Activated CD8-positive, alpha-beta memory T cell treated with anti-CD3 and anti-CD28 coated beads for 1 hour (primary cell): ENCODE data around the gene TRMT10C.
"Not testable (repeated sequence)": the region's sequence is repeated elsewhere in the genome, so short reads cannot be mapped to it uniquely, and the experiment has no call there.

Source experiments
- DNase-seq, 2 donors: peaks; one replicate each; pipeline ENCODE4 v3.0.0-alpha.2; 2020; ENCODE audit warnings: low read depth in 1 of 2; ENCODE audit errors: extremely low read depth in 1 of 2

Gene TRMT10C

DNA sequence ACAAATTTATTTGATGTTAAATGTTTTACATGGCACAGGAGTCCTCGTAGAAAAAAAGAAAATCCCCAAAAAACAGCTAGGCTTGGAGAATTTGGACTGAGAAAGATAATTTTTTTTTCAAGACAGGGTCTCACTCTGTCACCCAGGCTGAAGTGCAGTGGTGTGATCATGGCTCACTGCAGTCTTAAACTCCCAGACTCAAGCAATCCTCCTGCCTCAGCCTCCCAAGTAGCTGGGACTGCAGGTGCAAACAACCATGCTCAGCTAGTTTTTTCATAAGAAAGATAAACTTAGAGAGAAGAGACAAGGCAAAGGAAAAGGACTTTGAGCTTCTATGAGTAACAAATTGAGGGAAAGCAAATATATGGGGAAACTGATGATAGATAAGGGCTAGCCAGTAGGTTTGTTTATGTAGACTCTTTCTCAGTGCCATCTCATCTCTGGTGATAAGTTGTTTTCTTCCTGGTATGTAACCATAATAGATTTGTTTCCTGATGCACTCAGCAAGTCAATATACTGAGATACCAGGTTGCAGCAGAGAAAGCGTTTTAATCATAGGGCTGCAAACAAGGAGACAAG, 13.1 kb upstream of the TRMT10C start:
- no peak for DNase-seq

DNA sequence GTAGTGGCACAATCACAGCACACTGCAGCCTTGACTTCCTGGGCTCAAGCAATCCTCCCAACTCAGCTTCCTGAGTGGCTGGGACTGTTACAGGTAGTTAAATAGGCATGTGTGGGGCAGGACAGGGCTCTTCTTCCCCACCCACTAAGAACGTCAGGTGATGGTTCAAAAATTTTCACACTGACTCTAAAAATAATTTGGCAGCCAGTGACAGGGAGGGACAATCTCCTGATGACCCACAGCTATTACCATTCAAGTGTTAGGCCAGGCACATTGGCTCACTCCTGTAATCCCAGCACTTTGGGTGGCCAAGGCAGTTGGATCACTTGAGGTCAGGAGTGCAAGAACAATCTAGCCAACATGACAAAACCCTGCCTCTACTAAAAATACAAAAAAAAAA, 12.2 kb upstream of the TRMT10C start:
- DNase-seq = no peak

DNA sequence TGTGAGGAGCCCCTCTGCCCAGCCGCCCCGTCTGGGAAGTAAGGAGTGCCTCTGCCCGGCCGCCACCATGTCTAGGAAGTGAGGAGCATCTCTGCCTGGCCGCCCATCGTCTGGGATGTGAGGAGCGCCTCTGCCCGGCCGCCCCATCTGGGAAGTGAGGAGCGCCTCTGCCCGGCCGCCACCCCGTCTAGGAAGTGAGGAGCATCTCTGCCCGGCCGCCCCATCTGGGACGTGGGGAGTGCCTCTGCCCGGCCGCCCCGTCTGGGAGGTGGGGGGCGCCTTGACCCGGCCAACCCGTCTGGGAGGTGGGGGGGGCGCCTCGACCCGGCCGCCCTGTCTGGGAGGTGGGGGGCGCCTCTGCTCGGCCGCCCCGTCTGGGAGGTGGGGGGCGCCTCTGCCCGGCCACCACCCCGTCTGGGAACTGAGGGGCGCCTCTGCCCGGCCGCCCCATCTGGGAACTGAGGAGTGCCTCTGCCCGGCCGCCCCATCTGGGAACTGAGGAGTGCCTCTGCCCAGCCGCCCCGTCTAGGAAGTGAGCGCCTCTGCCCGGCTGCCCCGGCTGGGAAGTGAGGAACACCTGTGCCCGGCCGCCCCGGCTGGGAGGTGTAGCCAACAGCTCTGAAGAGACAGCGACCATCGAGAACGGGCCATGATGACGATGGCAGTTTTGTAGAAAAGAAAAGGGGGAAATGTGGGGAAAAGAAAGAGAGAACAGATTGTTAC, 10.1 kb upstream of the TRMT10C start:
- not testable (repeated sequence) for DNase-seq

DNA sequence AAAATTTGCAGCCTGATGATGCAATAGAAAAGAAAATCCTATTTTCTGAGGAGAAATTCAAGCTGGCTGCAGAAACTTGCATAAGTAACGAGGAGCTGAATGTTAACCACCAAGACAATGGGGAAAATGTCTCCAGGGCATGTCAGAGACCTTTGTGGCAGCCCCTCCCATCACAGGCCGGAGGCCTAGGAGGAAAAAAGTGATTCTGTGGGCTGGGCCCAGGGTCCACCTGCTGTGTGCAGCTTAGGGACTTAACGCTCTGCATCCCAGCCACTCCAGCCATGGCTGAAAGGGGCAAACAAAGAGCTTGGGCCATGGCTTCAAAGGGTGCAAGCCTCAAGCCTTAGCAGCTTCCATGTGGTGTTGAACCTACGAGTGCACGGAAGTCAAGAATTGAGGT, 8.3 kb upstream of the TRMT10C start:
- not testable (repeated sequence) for DNase-seq

DNA sequence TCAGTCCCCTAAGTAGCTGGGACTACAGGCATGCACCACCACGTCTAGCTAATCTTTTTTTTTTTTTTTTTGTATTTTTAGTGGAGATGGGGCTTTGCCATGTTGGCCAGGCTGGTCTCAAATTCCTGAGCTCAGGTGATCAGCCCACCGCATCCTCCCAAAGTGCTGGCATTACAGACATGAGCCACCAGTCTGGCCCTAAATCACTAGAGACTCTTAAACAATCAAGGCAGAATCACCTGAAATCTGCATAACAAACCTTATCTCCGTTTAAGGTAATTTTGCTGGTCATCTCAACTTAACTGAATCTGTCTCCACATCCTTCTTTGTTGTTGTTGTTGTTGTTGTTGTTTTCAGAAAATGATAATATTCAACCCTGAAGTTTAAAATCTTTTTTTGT, 5.6 kb upstream of the TRMT10C start:
- no peak for DNase-seq

DNA sequence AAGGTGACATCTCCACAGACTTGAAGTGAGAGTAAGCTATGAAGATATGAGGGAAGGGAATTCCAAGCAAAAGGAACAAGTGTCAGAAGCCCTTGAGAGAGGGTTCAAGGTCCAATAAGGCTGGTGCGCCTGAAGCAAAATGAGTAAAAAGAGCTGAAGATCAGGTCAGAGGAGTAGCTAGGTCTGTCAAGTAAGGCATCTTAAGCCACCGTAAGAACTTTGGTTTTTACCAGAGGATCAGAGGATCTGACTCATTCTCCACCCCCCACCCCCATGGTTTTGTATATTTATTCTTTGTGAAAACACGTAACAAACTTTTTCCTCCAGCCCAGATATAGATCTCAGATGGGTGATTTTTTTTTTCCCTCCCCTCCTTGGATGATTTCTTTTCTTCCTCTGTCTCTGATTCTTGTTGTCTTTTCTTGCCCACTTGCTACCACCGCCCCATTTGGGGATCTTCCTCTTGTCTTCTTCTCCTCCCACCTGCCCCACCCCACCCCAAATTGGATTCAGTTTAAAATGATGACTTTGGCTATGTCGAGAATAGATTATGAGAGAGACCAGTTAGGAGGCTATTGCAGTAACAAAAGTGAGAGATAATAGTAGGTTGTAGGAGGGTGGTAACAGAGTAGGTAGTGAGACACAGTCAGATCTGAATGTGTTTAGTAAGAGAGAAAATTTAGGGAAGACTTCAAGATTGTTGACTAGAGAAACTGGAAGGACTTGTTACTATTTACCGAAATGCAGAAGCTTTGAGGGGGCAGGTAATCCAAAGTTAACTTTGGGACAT, 6.1 kb downstream of the TRMT10C start:
- DNase-seq = no peak

DNA sequence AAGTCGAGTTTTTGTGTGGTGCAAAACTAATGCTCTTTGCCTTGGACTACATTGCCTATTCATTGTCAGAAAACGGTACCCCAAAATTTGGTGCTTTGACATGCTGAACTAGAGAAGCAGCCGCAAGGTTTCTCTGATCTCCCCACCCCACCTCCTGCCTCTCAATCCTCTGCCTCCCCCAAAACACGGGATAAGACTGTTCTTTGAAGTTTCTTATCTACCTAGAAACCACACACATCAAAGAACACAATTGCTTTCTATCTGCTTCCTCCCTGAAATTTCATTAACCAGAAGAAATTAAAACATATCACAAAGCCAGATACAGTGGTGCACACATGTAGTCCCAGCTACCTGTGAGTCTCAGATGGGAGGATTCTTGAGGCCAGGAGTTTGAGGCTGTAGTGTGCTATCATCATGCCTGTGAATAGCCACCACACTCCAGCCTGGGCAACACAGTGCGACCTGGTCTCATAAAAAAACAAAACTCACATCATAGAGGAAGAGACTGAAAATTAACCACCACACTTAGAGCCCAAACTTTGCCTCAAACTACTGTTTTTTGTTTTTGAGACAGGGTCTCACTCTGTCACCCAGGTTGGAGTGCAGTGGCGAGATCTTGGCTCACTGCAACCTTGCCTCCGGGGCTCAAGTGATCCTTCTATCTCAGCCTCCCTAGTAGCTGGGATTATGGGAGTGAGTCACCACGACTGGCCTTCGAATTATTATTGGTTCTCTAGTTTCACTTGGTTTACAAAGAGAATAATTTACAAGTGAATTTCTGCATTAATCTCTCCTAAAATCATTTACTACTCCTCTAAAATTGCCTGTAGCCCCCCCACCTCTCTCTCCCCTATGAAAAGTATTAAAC, 9.6 kb downstream of the TRMT10C start:
- no peak for DNase-seq

DNA sequence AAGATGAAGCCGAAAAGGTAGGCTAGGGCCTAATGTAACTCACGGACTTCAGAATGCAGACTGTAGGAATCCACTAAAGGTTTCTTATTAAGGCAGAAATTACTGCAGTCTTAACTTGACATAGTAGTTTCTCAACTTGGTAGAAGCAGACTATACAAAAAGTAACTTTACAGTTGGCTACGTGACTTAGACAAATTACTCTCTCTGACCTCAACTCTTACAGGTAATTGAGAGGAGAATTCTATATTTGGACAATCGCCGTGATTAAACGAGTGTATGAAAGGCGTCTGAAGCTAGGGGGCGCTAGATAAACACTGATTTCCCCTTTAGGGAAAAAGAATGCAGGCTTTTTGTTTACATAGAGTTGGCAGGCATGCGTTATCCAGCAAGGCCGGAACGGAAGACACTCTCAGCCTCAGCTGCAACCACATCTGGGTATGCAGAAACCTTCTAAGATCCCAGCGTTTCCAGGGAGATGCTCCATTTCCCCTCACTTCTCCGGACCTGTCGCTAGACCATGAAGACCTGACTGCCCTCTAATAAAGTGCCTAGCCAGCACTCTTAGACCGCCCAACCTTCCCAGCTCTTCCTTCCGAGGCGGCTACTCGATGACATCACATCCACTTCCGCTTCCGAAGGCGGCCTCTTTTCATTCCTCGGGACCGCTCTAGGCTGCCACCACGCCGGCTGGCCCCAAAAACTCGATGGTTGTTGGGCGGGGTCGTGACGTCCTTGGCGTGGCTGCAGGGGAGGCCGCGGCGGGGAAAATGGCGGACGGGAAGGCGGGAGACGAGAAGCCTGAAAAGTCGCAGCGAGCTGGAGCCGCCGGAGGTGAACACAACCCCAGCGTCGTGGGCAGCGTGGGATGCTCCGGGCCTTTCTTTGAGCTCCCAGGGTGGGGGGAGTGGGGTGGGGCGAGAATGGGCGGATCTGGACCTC, 12.1 kb downstream of the TRMT10C start, which contains the start of gene PCNP:
PCNP (plus strand) TSS at position 732 of the 939 bp plus-strand sequence; CDS start at position 768, 36 bp downstream.
- peak; percentile 98 to 99 for DNase-seq

DNA sequence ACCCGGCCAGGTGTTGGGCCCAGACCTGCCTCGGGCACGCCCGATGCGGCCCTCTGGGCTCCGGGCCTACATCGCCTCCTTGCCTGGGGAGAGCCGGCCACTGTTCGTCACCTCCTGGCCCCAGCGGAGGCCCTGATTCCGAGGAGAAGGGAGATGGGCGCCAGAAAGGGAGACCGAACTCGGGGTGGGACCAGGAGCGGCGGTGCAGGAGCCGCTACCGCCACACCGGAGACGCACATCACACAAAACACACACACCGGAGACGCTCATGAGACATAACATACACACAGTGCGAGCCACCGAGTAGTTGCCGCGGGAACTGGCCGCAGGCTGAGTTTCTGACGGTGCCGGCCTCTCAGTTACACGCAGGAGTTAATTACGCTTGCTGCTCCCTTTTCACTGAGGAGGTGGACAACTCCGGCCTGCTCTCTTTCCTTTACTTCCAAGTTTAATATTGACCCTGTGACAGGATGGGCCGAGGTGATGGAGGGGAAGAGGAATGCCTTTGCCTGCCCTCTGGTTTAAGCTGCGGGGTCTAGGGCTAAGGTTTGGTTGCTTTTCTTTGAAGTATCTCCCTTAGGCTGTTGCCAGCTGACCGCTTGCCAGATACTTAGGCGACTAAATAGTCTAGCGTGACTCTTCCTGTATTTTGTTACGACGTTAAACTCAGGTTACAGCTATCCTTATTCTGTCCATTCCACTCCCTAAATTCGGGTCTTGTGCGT, 12.9 kb downstream of the TRMT10C start:
- DNase-seq = peak in 1 of 2 donors; percentile 2

DNA sequence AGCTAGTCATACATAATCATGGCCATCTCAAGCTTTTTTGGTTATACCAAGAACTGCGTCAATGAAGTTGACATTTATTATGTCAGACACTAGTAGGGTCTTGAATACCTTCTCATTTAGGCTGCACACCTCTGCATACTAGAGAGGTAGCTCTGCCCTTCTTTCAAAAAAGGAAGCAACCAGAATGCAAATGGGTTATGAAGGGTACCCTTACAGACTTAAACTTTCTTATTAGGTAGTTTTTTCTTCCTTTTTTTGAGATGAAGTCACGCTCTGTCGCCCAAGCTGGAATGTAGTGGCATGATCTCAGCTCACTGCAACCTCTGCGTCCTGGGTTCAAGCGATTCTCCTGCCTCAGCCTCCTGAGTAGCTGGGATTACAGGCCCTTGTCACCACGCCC, 15.6 kb downstream of the TRMT10C start:
- DNase-seq = no peak

DNA sequence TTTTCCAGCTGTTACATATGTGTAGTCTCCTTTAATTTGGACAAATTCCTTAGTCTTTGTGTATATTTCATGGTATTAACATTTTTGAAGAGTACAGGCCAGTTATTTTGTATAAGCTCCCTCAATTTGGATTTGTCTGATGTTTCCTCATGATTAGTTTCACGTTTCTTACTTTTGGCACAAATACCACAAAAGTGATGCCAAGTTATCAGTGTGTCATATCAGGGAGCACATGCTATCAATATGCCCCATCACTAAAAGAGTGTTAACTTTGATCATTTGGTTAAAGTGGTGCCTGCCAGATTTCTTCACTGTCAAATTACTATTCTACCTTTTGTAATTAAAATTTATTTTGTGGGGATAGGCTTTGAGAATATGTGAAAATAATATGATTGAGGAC, 26.9 kb downstream of the TRMT10C start:
- no peak for DNase-seq

DNA sequence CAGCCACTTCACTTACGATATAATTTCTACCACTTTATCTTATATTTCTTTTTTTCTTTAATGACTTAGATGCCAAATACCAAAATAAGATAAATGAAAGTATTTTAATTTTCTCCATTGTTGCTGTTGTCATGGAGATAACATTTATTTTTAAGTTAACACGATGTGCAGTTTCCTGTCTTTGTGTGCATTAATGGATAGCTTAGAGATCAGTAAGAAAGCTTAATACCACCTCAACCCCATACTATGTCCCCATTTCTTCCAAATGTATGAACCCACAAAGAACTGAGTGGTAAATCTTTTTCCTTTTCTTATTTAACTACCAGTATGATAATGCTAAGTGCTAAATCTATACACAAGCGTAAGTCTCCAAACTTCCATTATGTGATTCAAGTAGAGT, 29.4 kb downstream of the TRMT10C start:
- DNase-seq = no peak

DNA sequence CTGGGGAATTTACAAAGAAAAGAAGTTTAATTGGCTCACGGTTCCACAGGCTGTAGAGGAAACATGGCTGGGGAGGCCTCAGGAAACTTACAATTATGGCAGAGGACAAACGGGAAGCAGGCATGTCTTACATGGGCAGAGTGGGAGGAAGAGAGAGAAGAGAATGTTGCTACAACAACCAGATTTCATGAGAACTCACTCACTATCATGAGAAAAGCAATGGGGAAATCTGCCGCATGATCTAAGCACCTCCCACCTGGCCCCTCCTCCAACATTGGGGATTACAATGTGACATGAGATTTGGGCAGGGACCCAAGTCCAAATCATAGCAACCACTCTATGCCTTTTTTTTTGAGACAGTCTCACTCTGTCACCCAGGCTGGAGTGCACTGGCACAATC, 41.1 kb downstream of the TRMT10C start:
- DNase-seq = no peak

DNA sequence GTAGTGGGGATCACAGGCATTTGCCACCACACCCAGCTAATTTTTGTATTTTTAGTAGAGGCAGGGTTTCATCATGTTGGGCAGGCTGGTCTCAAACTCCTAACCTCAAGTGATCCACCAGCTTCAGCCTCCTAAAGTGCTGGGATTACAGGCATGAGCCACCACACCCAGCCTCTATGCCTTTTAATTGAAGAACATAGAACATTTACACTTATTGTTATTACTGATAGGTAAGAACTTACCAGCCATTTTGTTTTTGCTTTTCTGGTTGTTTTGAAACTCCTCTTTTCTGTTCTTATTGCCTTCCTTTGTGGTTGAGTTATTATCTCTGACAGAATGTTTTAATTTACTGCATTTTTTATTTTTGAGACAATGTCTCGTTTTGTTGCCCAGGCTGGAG, 41.5 kb downstream of the TRMT10C start:
- DNase-seq = no peak

DNA sequence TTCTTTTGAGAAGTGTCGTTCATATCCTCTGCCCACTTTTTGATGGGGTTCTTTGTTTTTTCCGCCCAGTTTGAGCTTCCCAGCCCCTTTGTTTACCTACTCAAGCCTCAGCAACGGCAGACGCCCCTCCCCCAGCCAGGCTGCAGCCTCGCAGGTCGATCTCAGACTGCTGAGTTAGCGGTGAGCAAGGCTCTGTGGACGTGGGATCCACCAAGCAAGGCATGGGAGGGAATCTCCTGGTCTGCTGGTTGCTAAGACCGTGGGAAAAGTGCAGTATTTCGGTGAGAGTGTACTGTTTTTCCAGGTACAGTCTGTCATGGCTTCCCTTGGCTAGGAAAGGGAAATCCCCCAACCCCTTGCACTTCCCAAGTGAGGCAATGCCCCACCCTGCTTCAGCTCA, 43.7 kb downstream of the TRMT10C start:
- not testable (repeated sequence) for DNase-seq

DNA sequence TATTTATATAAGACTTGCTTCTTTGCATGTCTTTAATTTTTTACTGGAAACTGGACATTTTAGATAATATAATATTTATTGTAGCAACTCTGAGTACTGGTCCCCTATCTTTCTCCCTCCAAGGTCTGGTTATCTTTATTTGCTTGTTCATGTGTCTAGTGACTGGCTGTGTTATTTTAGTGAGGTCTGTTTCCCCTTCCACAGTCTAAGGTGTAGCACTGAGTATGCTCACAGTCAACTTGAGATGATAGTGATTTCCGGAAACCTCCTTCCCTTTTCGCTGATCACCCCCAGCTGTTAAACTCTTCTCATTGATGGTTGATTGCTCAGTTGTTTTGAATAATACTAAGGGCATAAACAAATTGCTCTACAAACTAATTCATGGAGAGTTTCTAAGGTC, 49.4 kb downstream of the TRMT10C start:
- no peak for DNase-seq

DNA sequence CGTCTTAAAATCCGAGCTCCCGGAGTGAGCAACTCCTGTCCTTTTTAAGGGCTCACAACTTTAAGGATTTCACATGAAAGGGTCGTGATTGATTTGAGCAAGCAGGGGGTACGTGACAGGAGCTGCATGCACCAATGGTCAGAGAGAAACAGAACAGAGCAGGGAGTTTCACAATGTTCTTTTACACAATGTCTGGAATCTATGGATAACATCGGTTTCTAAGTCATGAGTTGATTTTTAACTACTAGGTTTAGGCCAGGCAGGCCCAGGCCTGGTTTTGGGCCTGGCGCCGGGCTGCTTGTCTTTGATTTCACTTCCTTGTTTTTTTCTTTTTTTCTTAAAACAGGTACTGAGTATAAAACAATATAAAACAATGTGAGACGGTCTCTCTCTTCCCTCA, 51.3 kb downstream of the TRMT10C start:
- DNase-seq = not testable (repeated sequence)

DNA sequence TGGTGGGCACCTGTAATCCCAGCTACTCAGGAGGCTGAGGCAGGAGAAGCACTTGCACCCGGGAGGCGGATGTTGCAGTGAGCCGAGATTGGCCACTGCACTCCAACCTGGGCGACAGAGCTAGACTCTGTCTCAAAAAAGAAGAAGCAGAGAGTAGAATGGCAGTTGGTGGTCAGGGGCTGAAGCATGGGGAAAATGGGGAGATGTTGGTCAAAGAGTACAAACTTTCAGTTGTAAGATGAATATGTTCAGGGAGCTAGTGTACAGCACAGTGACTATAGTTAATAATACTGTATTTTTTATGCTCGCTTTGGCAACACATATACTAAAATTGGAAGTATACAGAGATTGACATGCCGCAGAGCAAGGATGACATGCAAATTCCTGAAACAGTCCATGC, 53.9 kb downstream of the TRMT10C start:
- DNase-seq = no peak
